WTC11 (cell line): Measurements from ENCODE around the gene C19orf25. TPM values are rescaled to one million over a fixed set of nuclear protein-coding genes. Genes with fewer than 3 reads are reported as not detected.

Experiments
- ATAC-seq: fragments of 200-7000 bp; cut with Tn5 transposase; 2 replicates; pipeline ENCODE4 v1.10.0; 2021; ENCODE audit warnings: mild to moderate bottlenecking, moderate library complexity
- CTCF ChIA-PET: fragments of 300-600 bp; sonication (Branson Sonifier 250); formaldehyde crosslinking; loops from one replicate; lab custom pipeline; 2021; ENCODE audit warnings: antibody characterized with exemption; lab: Charles Lee
- POLR2A ChIA-PET: fragments of 350-600 bp; sonication (Branson Sonifier 250); formaldehyde crosslinking; loops from one replicate; lab custom pipeline; 2021; ENCODE audit warnings: antibody characterized with exemption; lab: Charles Lee
- DNase-seq: peaks from one replicate; pipeline ENCODE4 v3.0.0; 2021; ENCODE audit warnings: low spot score
- H3K27ac Mint-ChIP-seq: 2 replicates; pipeline ENCODE4 v1.8.0; 2021; ENCODE audit warnings: mixed read lengths
- H3K27me3 Mint-ChIP-seq: 2 replicates; pipeline ENCODE4 v1.8.0; 2021; ENCODE audit warnings: low read depth, mild to moderate bottlenecking, moderate library complexity, mixed read lengths
- H3K36me3 Mint-ChIP-seq: 2 replicates; pipeline ENCODE4 v1.8.0; 2021; ENCODE audit warnings: mixed read lengths
- H3K4me1 Mint-ChIP-seq: 2 replicates; pipeline ENCODE4 v1.8.0; 2022; ENCODE audit warnings: mixed read lengths
- H3K4me3 Mint-ChIP-seq: 2 replicates; pipeline ENCODE4 v1.8.0; 2021; ENCODE audit warnings: mild to moderate bottlenecking, moderate library complexity, mixed read lengths
- H3K9me3 Mint-ChIP-seq: 2 replicates; pipeline ENCODE4 v1.8.0; 2021; ENCODE audit warnings: mixed read lengths
- ATF1 ChIP-seq: sonication (generic); formaldehyde crosslinking; IDR thresholded peaks from 2 replicates; pipeline ENCODE4 v1.8.1; 2023; ENCODE audit warnings: mild to moderate bottlenecking, moderate library complexity, missing genetic modification reagents
- ATF6 ChIP-seq: sonication (generic); formaldehyde crosslinking; IDR thresholded peaks from 2 replicates; pipeline ENCODE4 v1.8.1; 2023; ENCODE audit warnings: mild to moderate bottlenecking, missing genetic modification reagents
- CDX4 ChIP-seq: fragments of 250-450 bp; sonication (Bioruptor Pico); IDR thresholded peaks from 2 replicates; pipeline ENCODE4 v1.9.0; 2021; ENCODE audit warnings: moderate library complexity, mild to moderate bottlenecking, inconsistent platforms, borderline replicate concordance
- CREM ChIP-seq: sonication (generic); formaldehyde crosslinking; IDR thresholded peaks from 2 replicates; pipeline ENCODE4 v1.8.1; 2022; ENCODE audit warnings: mild to moderate bottlenecking, missing genetic modification reagents, moderate library complexity
- FOXK1 ChIP-seq: sonication (generic); formaldehyde crosslinking; IDR thresholded peaks from 2 replicates; pipeline ENCODE4 v1.8.0; 2022; ENCODE audit warnings: mild to moderate bottlenecking, moderate library complexity, missing genetic modification reagents
- FOXP4 ChIP-seq: sonication (generic); formaldehyde crosslinking; IDR thresholded peaks from 2 replicates; pipeline ENCODE4 v1.8.0; 2022; ENCODE audit warnings: mild to moderate bottlenecking, missing genetic modification reagents
- HMGA2 ChIP-seq: fragments of 250-450 bp; sonication (Bioruptor Pico); IDR thresholded peaks from 2 replicates; pipeline ENCODE4 v1.4.0; 2021; ENCODE audit warnings: mild to moderate bottlenecking, moderate library complexity
- JAZF1 ChIP-seq: fragments of 250-450 bp; sonication (Bioruptor Pico); IDR thresholded peaks from 2 replicates; pipeline ENCODE4 v1.9.0; 2021; ENCODE audit warnings: moderate library complexity, mild to moderate bottlenecking, inconsistent platforms
- JUN ChIP-seq: sonication (generic); formaldehyde crosslinking; IDR thresholded peaks from 2 replicates; pipeline ENCODE4 v1.8.0; 2023; ENCODE audit warnings: mild to moderate bottlenecking, missing genetic modification reagents
- MAX ChIP-seq: sonication (generic); formaldehyde crosslinking; IDR thresholded peaks from 2 replicates; pipeline ENCODE4 v1.8.0; 2022; ENCODE audit warnings: mild to moderate bottlenecking, missing genetic modification reagents
- MXD4 ChIP-seq: fragments of 250-450 bp; sonication (Bioruptor Pico); IDR thresholded peaks from 2 replicates; pipeline ENCODE4 v1.8.0; 2021; ENCODE audit warnings: mild to moderate bottlenecking, moderate library complexity, borderline replicate concordance
- MYBL2 ChIP-seq: sonication (generic); formaldehyde crosslinking; IDR thresholded peaks from 2 replicates; pipeline ENCODE4 v1.8.1; 2023; ENCODE audit warnings: mild to moderate bottlenecking, moderate library complexity, missing genetic modification reagents
- PREB ChIP-seq: sonication (generic); formaldehyde crosslinking; IDR thresholded peaks from 2 replicates; pipeline ENCODE4 v1.8.1; 2022; ENCODE audit warnings: mild to moderate bottlenecking, missing genetic modification reagents, moderate library complexity, borderline replicate concordance
- RELA ChIP-seq: sonication (generic); formaldehyde crosslinking; IDR thresholded peaks from 2 replicates; pipeline ENCODE4 v1.8.1; 2022; ENCODE audit warnings: missing genetic modification reagents, mild to moderate bottlenecking, borderline replicate concordance
- SMAD4 ChIP-seq: sonication (generic); formaldehyde crosslinking; IDR thresholded peaks from 2 replicates; pipeline ENCODE4 v1.8.0; 2022; ENCODE audit warnings: mild to moderate bottlenecking, missing genetic modification reagents
- SP1 ChIP-seq: sonication (generic); formaldehyde crosslinking; conservative IDR thresholded peaks from 2 replicates; pipeline ENCODE4 v1.8.1; 2022; ENCODE audit warnings: missing genetic modification reagents
- STAT6 ChIP-seq: sonication (generic); formaldehyde crosslinking; conservative IDR thresholded peaks from 2 replicates; pipeline ENCODE4 v1.8.1; 2023; ENCODE audit warnings: mild to moderate bottlenecking, low read depth, missing genetic modification reagents, moderate library complexity
- TEAD1 ChIP-seq: sonication (generic); formaldehyde crosslinking; IDR thresholded peaks from 2 replicates; pipeline ENCODE4 v1.8.0; 2022; ENCODE audit warnings: mild to moderate bottlenecking, missing genetic modification reagents
- ZNF138 ChIP-seq: sonication (generic); formaldehyde crosslinking; conservative IDR thresholded peaks from 2 replicates; pipeline ENCODE4 v1.8.1; 2022; ENCODE audit warnings: mild to moderate bottlenecking, moderate library complexity, missing genetic modification reagents
- ZNF263 ChIP-seq: sonication (generic); formaldehyde crosslinking; IDR thresholded peaks from 2 replicates; pipeline ENCODE4 v1.8.1; 2022; ENCODE audit warnings: low read depth, mild to moderate bottlenecking, moderate library complexity, missing genetic modification reagents
- ZNF281 ChIP-seq: sonication (generic); formaldehyde crosslinking; IDR thresholded peaks from 2 replicates; pipeline ENCODE4 v1.8.0; 2023; ENCODE audit warnings: mild to moderate bottlenecking, missing genetic modification reagents
- ZNF396 ChIP-seq: fragments of 250-450 bp; sonication (Bioruptor Pico); IDR thresholded peaks from 2 replicates; pipeline ENCODE4 v1.8.0; 2021; ENCODE audit warnings: mild to moderate bottlenecking, moderate library complexity, borderline replicate concordance
- ZNF671 ChIP-seq: fragments of 250-450 bp; sonication (Bioruptor Pico); IDR thresholded peaks from 2 replicates; pipeline ENCODE4 v1.8.0; 2021; ENCODE audit warnings: mild to moderate bottlenecking
- ZSCAN18 ChIP-seq: fragments of 250-450 bp; sonication (Bioruptor Pico); IDR thresholded peaks from 2 replicates; pipeline ENCODE4 v2.1.2; 2022; ENCODE audit warnings: mild to moderate bottlenecking, moderate library complexity
- total RNA-seq: library from RNA; stranded (reverse); gene quantifications from 3 replicates; pipeline ENCODE4 v1.2.3, GENCODE V29; 2021

The C19orf25 gene
- total RNA-seq, 1 experiment from 2014 or later: 65.7 TPM

GRCh38 chr19:1471010-1471514 is 8.0 kb downstream of the C19orf25 start:
- ATAC-seq (peak; percentile 49), DNase-seq (peak; percentile 78)
- Mint-ChIP-seq H3K27ac (no peak overlapping the region), H3K27me3 (peaks cover 57% of the 10 kb centered on the region), H3K4me1 (peaks cover 5% of the 10 kb centered on the region; the same call in 1 of the 2 replicates), H3K36me3 (no peaks in the 10 kb centered on the region), H3K4me3 (peak overlapping the region; percentile 50), H3K9me3 (no peaks in the 10 kb centered on the region)
- POLR2A ChIA-PET: interaction anchor here (0.9 kb wide), 1 partner anchor 35 kb away, joined by 3 read pairs; no protein-coding TSS in a partner anchor
- CTCF ChIA-PET: interaction anchor here (0.7 to 3.2 kb wide), 12 partner anchors 14 to 355 kb away, joined by 3 to 19 read pairs (median 4); partner anchors contain the start of gene REEP6
- no peak for TF ChIP-seq PREB (CRISPR knock-in tag)
- TF ChIP-seq FOXK1 (CRISPR knock-in tag): no peak
- TF ChIP-seq ZNF281 (CRISPR knock-in tag): 0 out of 2 replicates have a peak, but pooled peaks have one; percentile 9
- no peak for TF ChIP-seq ATF6 (CRISPR knock-in tag)
- TF ChIP-seq FOXP4 (CRISPR knock-in tag): no peak
- no peak for TF ChIP-seq ZSCAN18
- TF ChIP-seq MXD4 (CRISPR knock-in tag): no peak
- TF ChIP-seq SMAD4 (CRISPR knock-in tag): no peak
- TF ChIP-seq ZNF263: no peak
- no peak for TF ChIP-seq CDX4 (CRISPR knock-in tag)
- TF ChIP-seq ZNF671 (CRISPR knock-in tag): no peak
- TF ChIP-seq CREM: no peak
- no peak for TF ChIP-seq ZNF138 (CRISPR knock-in tag)
- TF ChIP-seq TEAD1: no peak
- TF ChIP-seq STAT6 (CRISPR knock-in tag): no peak
- TF ChIP-seq HMGA2 (CRISPR knock-in tag): no peak
- 0 out of 2 replicates have a peak, but pooled peaks have one; percentile 24 for TF ChIP-seq MAX (CRISPR knock-in tag)
- no peak for TF ChIP-seq MYBL2 (CRISPR knock-in tag)
- TF ChIP-seq SP1: peak; percentile 23; the same call in 1 of the 2 replicates
- no peak for TF ChIP-seq ATF1
- TF ChIP-seq JAZF1: no peak
- no peak for TF ChIP-seq ZNF396 (CRISPR knock-in tag)
- TF ChIP-seq JUN (CRISPR knock-in tag): no peak
- no peak for TF ChIP-seq RELA
